Kidney (tissue), 14 donors: ENCODE results near the gene TSC22D4. TPM values are rescaled to one million over a fixed set of nuclear protein-coding genes. Genes with fewer than 3 reads are reported as not detected.
A peak's percentile ranks its signal among the peaks of the same experiment; 100 is the strongest.

Experiments
- DNase-seq, 5 donors: peaks; one replicate each; pipeline ENCODE4 v3.0.0-alpha.2; 2013 to 2020
- FAIRE-seq: peaks from 2 replicates; lab custom pipeline; 2012; peaks lifted over from hg19 to GRCh38; lab: Jason Lieb, UNC
- H3K27ac ChIP-seq, 2 donors: one replicate each; pipeline ENCODE4 v1.7.0; 2013; ENCODE audit warnings: low read depth in 2 of 2, low read length in 2 of 2, inconsistent platforms in 1 of 2
- H3K27me3 ChIP-seq: one replicate; pipeline ENCODE4 v1.7.1; 2013; ENCODE audit warnings: low read length, inconsistent platforms; ENCODE audit not compliant: control insufficient read depth, insufficient read depth
- H3K36me3 ChIP-seq, 3 donors: one replicate each; pipeline versions ENCODE4 v1.7.0 to v1.7.1; 2013; ENCODE audit warnings: low read length in 3 of 3, control low read depth in 1 of 3, inconsistent platforms in 1 of 3; ENCODE audit not compliant: insufficient read depth in 3 of 3, control insufficient read depth in 2 of 3
- H3K4me1 ChIP-seq, 3 donors: one replicate each; pipeline versions ENCODE4 v1.7.0 to v1.7.1; 2013; ENCODE audit warnings: low read length in 3 of 3, inconsistent platforms in 1 of 3, low read depth in 1 of 3; ENCODE audit not compliant: control insufficient read depth in 2 of 3, insufficient read depth in 2 of 3
- H3K4me3 ChIP-seq, 3 donors: one replicate each; pipeline versions ENCODE4 v1.7.0 to v1.8.1; 2013; ENCODE audit warnings: low read length in 3 of 3, control low read depth in 1 of 3, inconsistent platforms in 1 of 3
- H3K9ac ChIP-seq, 3 donors: one replicate each; pipeline versions ENCODE4 v1.7.0 to v1.7.1; 2013; ENCODE audit warnings: low read length in 3 of 3, control low read depth in 1 of 3, inconsistent platforms in 1 of 3
- H3K9me3 ChIP-seq, 3 donors: one replicate each; pipeline versions ENCODE4 v1.7.0 to v1.7.1; 2013; ENCODE audit warnings: low read length in 3 of 3, control low read depth in 1 of 3, inconsistent platforms in 1 of 3; ENCODE audit not compliant: control insufficient read depth in 2 of 3, insufficient read depth in 1 of 3
- intact Hi-C: fragments of 100-400 bp; cut with DNase I; formaldehyde crosslinking; loops from one replicate; pipeline ENCODE4 v1.11.1; 2022
- polyA plus RNA-seq: library from polyadenylated mRNA; stranded (reverse); fragments of 350-450 nt; fragmentation: Illumina TruSeq; extraction: RNeasy Lipid Tissue Mini Kit (QIAGEN cat#74804); gene quantifications from one replicate; pipeline ENCODE4 v1.2.3, GENCODE V29; 2014; ENCODE audit warnings: low read depth, low replicate concordance; ENCODE audit not compliant: insufficient read depth
- total RNA-seq: library from RNA; stranded (reverse); fragmentation: NEBNext Ultra II Directional; extraction: Animal tissue kit (Norgen Biotek cat#: 25700); gene quantifications from one replicate; pipeline ENCODE4 v1.2.1, GENCODE V29; 2021
- TF ChIP-seq, protein P1 (sequence below): IDR thresholded peaks from 3 replicates; pipeline ENCODE4 v1.5.1; 2012; ENCODE audit warnings: mild to moderate bottlenecking, moderate library complexity, borderline replicate concordance; ENCODE audit not compliant: insufficient read depth; ENCODE audit errors: extremely low read depth
- donor health status: control.
- donor health status: control.
- donor health status: control.
- donor health status: control.
- donor health status: control.
- donor health status: DM: yes; HTN: yes; CAD: no.
- donor health status: Normal renal cell carcinoma (clear cell type).

TSC22D4 gene
- total and polyA plus RNA-seq, 2 donors from 2014 or later: 61.5 to 67.0 TPM

DNA sequence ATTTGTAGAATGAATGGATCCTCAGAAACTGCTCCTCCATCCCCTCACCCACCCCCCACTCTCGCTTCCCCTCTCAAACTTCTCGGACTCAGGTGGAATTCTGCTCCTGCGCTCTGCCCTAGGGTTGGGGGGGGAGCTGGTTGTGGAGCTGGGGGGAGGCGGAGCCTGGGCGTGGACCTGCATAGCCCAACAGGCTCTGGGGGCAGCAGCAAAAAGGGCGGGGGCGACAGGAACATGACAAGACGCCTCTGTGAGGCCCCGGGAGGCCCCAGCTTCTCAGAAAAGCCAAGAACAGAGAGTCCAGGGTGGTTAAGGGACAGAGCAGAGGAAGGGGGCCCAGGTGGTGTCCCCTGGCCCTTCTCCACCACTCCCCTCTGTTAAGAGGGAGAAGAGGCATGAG lies 3.5 kb downstream of the TSC22D4 start:
- FAIRE-seq: no peak
- DNase-seq: peak in 1 of 5 donors; percentile 78
- TF ChIP-seq, protein P1, sequence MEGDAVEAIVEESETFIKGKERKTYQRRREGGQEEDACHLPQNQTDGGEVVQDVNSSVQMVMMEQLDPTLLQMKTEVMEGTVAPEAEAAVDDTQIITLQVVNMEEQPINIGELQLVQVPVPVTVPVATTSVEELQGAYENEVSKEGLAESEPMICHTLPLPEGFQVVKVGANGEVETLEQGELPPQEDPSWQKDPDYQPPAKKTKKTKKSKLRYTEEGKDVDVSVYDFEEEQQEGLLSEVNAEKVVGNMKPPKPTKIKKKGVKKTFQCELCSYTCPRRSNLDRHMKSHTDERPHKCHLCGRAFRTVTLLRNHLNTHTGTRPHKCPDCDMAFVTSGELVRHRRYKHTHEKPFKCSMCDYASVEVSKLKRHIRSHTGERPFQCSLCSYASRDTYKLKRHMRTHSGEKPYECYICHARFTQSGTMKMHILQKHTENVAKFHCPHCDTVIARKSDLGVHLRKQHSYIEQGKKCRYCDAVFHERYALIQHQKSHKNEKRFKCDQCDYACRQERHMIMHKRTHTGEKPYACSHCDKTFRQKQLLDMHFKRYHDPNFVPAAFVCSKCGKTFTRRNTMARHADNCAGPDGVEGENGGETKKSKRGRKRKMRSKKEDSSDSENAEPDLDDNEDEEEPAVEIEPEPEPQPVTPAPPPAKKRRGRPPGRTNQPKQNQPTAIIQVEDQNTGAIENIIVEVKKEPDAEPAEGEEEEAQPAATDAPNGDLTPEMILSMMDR: no peak
- no peaks in the 10 kb centered on the region for H3K9me3 ChIP-seq
- H3K9ac ChIP-seq: peak overlapping the region in 1 of 3 donors; percentile 55
- peak overlapping the region in 1 of 3 donors; percentile 88 for H3K4me3 ChIP-seq
- peaks cover 2 to 28% (median 20%) of the 10 kb centered on the region in 3 donors for H3K4me1 ChIP-seq
- H3K27ac ChIP-seq: peak overlapping the region; percentile 51 to 65
- no peaks in the 10 kb centered on the region for H3K27me3 ChIP-seq
- peaks cover 0 to 9% (median 2%) of the 10 kb centered on the region in 3 donors for H3K36me3 ChIP-seq
- intact Hi-C loops: no loop called here

DNA sequence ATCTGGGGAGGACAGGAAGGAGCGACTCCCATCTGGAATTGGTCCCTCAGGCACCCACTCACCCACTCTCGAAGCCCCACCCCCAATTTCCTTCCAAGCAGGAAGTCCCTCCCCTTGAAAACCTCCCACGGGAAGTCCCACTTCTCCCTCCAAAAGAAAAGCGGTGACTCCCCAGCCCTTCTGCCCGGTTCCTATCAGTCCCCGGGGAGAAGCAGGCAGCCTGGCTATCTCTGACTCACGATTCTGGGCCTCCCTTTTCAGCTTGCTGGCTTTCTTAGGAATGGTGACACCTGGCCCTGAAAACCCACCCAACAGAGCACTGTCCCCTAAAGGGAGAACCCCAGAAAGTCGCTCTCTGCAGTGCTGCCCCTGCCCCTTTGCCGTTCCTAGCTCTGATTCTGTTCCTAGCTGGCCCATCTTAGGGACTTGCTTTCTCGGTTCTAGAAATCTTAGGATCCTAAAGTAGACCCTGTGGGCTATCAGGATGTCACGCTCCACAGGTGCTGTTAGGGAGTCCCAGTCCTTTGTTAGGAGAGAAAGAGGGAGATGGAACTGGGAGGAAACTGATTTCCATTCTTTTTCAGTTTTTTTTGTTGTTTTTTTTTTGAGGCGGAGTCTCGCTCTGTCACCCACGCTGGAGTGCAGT lies 6.0 kb downstream of the TSC22D4 start:
- Histone ChIP-seq H3K27me3 (no peaks in the 10 kb centered on the region), H3K36me3 (peaks cover 0 to 9% (median 2%) of the 10 kb centered on the region in 3 donors), H3K4me1 (peaks cover 0 to 31% (median 14%) of the 10 kb centered on the region in 3 donors), H3K4me3 (no peak overlapping the region), H3K9me3 (no peaks in the 10 kb centered on the region), H3K27ac (peak overlapping the region in 1 of 2 donors; percentile 52), H3K9ac (peak overlapping the region in 2 of 3 donors; percentile 10 to 53)
- intact Hi-C loops: no loop called here
- TF ChIP-seq, protein P1: no peak
- FAIRE-seq (no peak), DNase-seq (peak in 1 of 5 donors; percentile 73)

DNA sequence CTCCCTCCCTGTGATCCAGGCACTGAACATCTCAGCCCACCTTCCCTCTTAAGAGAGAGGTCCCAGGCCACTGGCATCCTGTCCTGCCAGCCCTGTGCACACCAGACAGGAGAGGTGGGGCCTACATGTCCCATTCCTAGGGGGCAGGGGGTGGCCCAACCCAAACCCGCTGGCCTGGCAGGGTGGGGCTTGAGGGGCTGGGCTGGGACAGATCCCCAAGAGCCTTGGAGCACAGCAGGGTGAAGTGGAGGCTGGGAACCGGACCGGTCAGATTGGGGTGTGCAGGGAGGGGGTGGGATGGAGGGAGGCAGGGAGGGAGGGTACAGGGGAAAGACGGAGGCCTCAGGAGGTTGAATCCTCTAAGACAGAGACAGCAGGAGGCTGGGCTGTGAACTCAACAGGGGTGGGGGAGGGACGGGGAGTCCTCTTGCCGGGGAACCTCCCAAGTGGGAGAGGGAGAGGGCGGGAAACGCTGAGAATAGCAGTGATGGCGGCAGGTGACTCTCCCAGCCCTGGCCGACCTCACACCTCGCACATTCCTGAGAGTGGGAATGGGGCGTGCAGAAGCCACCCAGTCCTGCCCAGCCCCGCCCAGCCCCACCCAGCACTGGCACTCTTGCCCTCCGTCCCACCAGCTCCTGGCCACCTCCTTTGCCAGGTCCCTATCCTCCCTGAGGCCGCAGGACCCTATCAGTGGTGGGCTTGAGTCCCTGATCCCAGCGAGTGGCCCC lies 6.7 kb downstream of the TSC22D4 start:
- H3K4me3 ChIP-seq: no peak overlapping the region

More for the DNA sequence above, 6.7 kb downstream of the TSC22D4 start:
- intact Hi-C loops: no loop called here
- DNase-seq (peak in 1 of 5 donors; percentile 80), FAIRE-seq (no peak)
- no peak overlapping the region for H3K27ac ChIP-seq
- H3K9ac ChIP-seq: no peak overlapping the region
- H3K9me3 ChIP-seq: no peaks in the 10 kb centered on the region
- peaks cover 0 to 9% (median 3%) of the 10 kb centered on the region in 3 donors for H3K36me3 ChIP-seq
- H3K27me3 ChIP-seq: no peaks in the 10 kb centered on the region
- peaks cover 0 to 29% (median 14%) of the 10 kb centered on the region in 3 donors for H3K4me1 ChIP-seq
- TF ChIP-seq, protein P1: no peak
